Heart right ventricle (tissue), 16 donors: ENCODE results near the gene SLC6A7. TPM values are rescaled to one million over a fixed set of nuclear protein-coding genes. Genes with fewer than 3 reads are reported as not detected.

Experiments
- ATAC-seq, 8 donors: fragments of 200-7000 bp; cut with Tn5 transposase; one replicate each; pipeline ENCODE4 v1.9.1; 2020; ENCODE audit warnings: mild to moderate bottlenecking in 8 of 8, moderate library complexity in 8 of 8, moderate number of reproducible peaks in 1 of 8
- DNase-seq, 2 donors: peaks; one replicate each; pipeline ENCODE4 v3.0.0-alpha.2; 2020
- H3K27ac ChIP-seq, 10 donors: fragments of 200-600 bp; sonication (generic) in 2 of 10; one replicate each; pipeline versions ENCODE4 v1.5.0 to v1.8.0; 2020 to 2022; ENCODE audit warnings: mild to moderate bottlenecking in 3 of 10
- H3K27me3 ChIP-seq, 7 donors: fragments of 200-600 bp; one replicate each; pipeline ENCODE4 v1.8.0; 2021 to 2022; ENCODE audit warnings: mild to moderate bottlenecking in 2 of 7
- H3K36me3 ChIP-seq, 9 donors: fragments of 200-600 bp; sonication (generic) in 1 of 9; one replicate each; pipeline versions ENCODE4 v1.5.0 to v1.8.0; 2020 to 2022; ENCODE audit warnings: mild to moderate bottlenecking in 2 of 9
- H3K4me1 ChIP-seq, 9 donors: fragments of 200-600 bp; sonication (generic) in 1 of 9; one replicate each; pipeline versions ENCODE4 v1.5.0 to v1.8.0; 2020 to 2022; ENCODE audit warnings: mild to moderate bottlenecking in 4 of 9
- H3K4me3 ChIP-seq, 10 donors: fragments of 200-600 bp; sonication (generic) in 2 of 10; one replicate each; pipeline versions ENCODE4 v1.5.0 to v1.8.0; 2020 to 2022; ENCODE audit warnings: mild to moderate bottlenecking in 7 of 10, moderate library complexity in 2 of 10
- H3K9me3 ChIP-seq, 11 donors: fragments of 200-600 bp in 10 of 11; sonication (generic) in 2 of 11; one replicate each; pipeline versions ENCODE4 v1.5.0 to v1.8.0; 2013 to 2022; ENCODE audit warnings: mild to moderate bottlenecking in 2 of 11, control low read depth in 1 of 11, moderate library complexity in 1 of 11
- WGBS, 2 donors: extraction: QIAGEN DNeasy Blood & Tissue Kit; methylation state at CpG; one replicate each; pipeline ENCODE4 v1.1.7; 2013; ENCODE audit warnings: inconsistent platforms in 1 of 2; 5-methylcytosine and 5-hydroxymethylcytosine counted together
- intact Hi-C, 10 donors: fragments of 100-400 bp; cut with DNase I; formaldehyde crosslinking; loops; one replicate each; pipeline versions ENCODE4 v1.11.1 to v1.14.2; 2022
- polyA plus RNA-seq, 2 donors: library from polyadenylated mRNA; stranded (reverse); fragments of 200-250 nt; gene quantifications; one replicate each; pipeline ENCODE4 v1.2.3, GENCODE V29; 2013
- total RNA-seq, 10 donors: library from RNA; stranded (reverse); fragmentation: NEBNext Ultra II Directional in 3 of 10; extraction: Animal tissue kit (Norgen Biotek cat#: 25700) in 3 of 10; gene quantifications; one replicate each; pipeline versions ENCODE4 v1.2.1 to v1.2.4, GENCODE V29; 2021 to 2023
- TF ChIP-seq, protein P1 (sequence below), 9 donors: fragments of 200-600 bp; sonication (generic) in 2 of 9; IDR thresholded peaks; one replicate each; pipeline versions ENCODE4 v1.5.0 to v1.8.0; 2021 to 2022; ENCODE audit warnings: antibody characterized with exemption in 9 of 9, mild to moderate bottlenecking in 5 of 9, moderate library complexity in 1 of 9
- donor health status: Arrhythmogenic right ventricular cardiomyopathy.
- donor health status: ischemic (EF 13 %, LVEDD 7.1; RV severe dilation, severe dysfunction).
- donor health status: healthy with polysubstance abuse.
- donor health status: DM: no; HTN: yes; CAD: no.
- donor health status: DM: no; HTN: no; CAD: no.
- donor health status: ischemic (EF 25% LVEDD 6.9; RV normal size, moderate dysfunction).
- donor health status: ischemic (EF 25% LVEDD 5.7; RV mildly dilated, moderate dysfunction).
- donor health status: healthy.
- donor health status: DM: yes; HTN: yes; CAD: no.
- donor health status: Ischemic cardiomyopathy.
- donor health status: ischemic (EF 35%, LVEDD 5.7; RV mildly dilated, moderate dysfunction).
- donor health status: nonischemic (EF 11% LVEDD 7.7; RV severe dilation, severe dysfunction).
- donor health status: DM: yes; HTN: yes; CAD: no.
- donor health status: PGD.
- donor health status: ischemic (EF 29% LVEDD 5.4; RV normal size, mild dysfunction).
- donor health status: nonischemic (EF 23%, LVEDD 6.1; RV moderate dilation, normal function).

SLC6A7 gene
- total and polyA plus RNA-seq, 12 donors: not detected

DNA sequence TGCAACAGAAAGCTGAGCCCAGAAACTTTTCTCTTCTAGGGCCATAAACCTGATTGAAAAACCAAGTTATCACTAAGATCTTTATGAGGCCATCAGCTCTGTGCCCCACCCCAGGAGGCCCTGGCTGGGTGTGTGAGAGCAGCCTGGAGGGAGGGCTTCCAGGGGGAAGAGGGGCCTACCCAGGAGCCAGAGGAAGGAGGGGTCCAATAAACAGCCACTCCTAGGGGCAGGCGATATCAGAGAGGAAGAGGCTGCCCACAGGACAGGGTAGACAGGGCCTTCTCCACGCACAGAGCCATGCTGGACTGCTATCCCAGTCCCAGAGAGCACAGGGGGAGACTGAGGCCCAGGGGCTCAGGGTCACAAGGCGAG, 27.7 kb upstream of the SLC6A7 start:
- no peaks in the 10 kb centered on the region for H3K36me3 ChIP-seq
- peaks cover 16 to 85% (median 65%) of the 10 kb centered on the region in 9 donors for H3K4me1 ChIP-seq
- WGBS, 2 donors: 91 to 96% methylated on average over 3 of the region's 3 CpGs
- H3K27ac ChIP-seq: peak overlapping the region in 9 of 10 donors; percentile 2 to 92 (median 86)
- DNase-seq (no peak), ATAC-seq (no peak)
- intact Hi-C loops: loop anchor here in 4 of 10 donors (2.0 to 10.0 kb wide), 4 partner anchors 55 to 273 kb away; no protein-coding TSS in a partner anchor
- no peak overlapping the region for H3K4me3 ChIP-seq
- no peaks in the 10 kb centered on the region for H3K9me3 ChIP-seq
- TF ChIP-seq, protein P1, sequence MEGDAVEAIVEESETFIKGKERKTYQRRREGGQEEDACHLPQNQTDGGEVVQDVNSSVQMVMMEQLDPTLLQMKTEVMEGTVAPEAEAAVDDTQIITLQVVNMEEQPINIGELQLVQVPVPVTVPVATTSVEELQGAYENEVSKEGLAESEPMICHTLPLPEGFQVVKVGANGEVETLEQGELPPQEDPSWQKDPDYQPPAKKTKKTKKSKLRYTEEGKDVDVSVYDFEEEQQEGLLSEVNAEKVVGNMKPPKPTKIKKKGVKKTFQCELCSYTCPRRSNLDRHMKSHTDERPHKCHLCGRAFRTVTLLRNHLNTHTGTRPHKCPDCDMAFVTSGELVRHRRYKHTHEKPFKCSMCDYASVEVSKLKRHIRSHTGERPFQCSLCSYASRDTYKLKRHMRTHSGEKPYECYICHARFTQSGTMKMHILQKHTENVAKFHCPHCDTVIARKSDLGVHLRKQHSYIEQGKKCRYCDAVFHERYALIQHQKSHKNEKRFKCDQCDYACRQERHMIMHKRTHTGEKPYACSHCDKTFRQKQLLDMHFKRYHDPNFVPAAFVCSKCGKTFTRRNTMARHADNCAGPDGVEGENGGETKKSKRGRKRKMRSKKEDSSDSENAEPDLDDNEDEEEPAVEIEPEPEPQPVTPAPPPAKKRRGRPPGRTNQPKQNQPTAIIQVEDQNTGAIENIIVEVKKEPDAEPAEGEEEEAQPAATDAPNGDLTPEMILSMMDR (IDR thresholded peaks at IDR 0.05): no peak
- peaks cover 0 to 19% (median 6%) of the 10 kb centered on the region in 7 donors for H3K27me3 ChIP-seq

DNA sequence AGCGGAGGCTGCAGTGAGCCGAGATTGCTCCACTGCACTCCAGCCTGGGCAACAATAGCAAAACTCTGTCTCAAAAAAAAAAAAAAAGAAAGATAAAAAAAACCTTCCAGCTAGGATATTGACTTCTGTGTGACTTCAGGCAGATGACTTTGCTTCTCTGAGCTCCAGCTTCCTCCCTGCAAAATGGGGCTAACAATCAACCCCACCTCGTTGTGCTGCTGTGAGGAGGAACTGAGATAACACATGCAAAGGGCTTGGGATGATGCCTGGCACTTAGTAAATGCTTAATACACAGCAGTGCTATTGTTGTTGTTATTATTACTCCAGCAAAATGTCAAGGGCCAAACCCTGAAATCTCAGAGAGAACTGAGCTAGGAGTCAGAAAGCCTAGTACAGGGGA, 26.8 kb upstream of the SLC6A7 start:
- H3K27ac ChIP-seq: peak overlapping the region in 9 of 10 donors; percentile 40 to 92 (median 74)
- peaks cover 0 to 28% (median 10%) of the 10 kb centered on the region in 7 donors for H3K27me3 ChIP-seq
- H3K9me3 ChIP-seq: no peaks in the 10 kb centered on the region
- TF ChIP-seq, protein P1 (IDR thresholded peaks at IDR 0.05): no peak
- WGBS, 2 donors: 67 to 76% methylated on average over 3 of the region's 3 CpGs
- peaks cover 16 to 78% (median 59%) of the 10 kb centered on the region in 9 donors for H3K4me1 ChIP-seq
- DNase-seq (no peak), ATAC-seq (no peak)
- no peak overlapping the region for H3K4me3 ChIP-seq
- intact Hi-C loops: loop anchor here in 4 of 10 donors (2.0 to 10.0 kb wide), 4 partner anchors 54 to 272 kb away; no protein-coding TSS in a partner anchor
- no peaks in the 10 kb centered on the region for H3K36me3 ChIP-seq

DNA sequence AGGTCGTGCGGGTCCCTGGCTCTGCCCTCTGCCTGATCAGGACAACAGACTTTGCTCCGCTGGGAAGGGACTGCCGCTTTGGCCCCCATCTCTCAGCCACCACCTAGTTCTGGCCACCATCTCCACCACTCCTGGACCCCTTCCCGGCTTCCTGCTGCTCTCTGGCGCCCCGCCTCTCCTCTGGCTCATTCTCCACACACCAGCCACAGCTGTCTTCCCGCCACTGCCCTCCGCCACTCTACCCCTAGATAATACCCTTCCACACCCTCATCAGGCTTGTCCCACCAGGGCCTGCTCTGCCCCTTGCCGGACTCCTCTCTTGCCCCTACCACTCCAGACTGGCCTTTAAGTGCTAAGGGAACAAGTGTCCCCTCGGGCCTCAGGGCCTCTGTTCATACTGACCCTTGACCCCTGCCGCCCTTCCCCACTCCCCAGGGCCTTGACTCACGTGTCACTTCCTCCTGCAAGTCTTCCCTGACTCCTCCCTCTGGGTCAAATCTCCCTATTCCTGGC, 26.3 kb upstream of the SLC6A7 start:
- peak overlapping the region in 9 of 10 donors; percentile 40 to 92 (median 74) for H3K27ac ChIP-seq
- H3K4me3 ChIP-seq: no peak overlapping the region
- no peaks in the 10 kb centered on the region for H3K36me3 ChIP-seq
- intact Hi-C loops: loop anchor here in 4 of 10 donors (2.0 to 10.0 kb wide), 4 partner anchors 53 to 271 kb away; no protein-coding TSS in a partner anchor
- 36 to 40% methylated on average over 13 of the region's 13 CpGs for WGBS, 2 donors
- H3K27me3 ChIP-seq: peaks cover 0 to 31% (median 10%) of the 10 kb centered on the region in 7 donors
- no peaks in the 10 kb centered on the region for H3K9me3 ChIP-seq
- H3K4me1 ChIP-seq: peaks cover 13 to 78% (median 56%) of the 10 kb centered on the region in 9 donors
- ATAC-seq (peak; percentile 30 to 61 (median 50)), DNase-seq (peak; percentile 80 to 81)
- TF ChIP-seq, protein P1 (IDR thresholded peaks at IDR 0.05): peak in 3 of 9 donors; percentile 34 to 51 (median 39)

DNA sequence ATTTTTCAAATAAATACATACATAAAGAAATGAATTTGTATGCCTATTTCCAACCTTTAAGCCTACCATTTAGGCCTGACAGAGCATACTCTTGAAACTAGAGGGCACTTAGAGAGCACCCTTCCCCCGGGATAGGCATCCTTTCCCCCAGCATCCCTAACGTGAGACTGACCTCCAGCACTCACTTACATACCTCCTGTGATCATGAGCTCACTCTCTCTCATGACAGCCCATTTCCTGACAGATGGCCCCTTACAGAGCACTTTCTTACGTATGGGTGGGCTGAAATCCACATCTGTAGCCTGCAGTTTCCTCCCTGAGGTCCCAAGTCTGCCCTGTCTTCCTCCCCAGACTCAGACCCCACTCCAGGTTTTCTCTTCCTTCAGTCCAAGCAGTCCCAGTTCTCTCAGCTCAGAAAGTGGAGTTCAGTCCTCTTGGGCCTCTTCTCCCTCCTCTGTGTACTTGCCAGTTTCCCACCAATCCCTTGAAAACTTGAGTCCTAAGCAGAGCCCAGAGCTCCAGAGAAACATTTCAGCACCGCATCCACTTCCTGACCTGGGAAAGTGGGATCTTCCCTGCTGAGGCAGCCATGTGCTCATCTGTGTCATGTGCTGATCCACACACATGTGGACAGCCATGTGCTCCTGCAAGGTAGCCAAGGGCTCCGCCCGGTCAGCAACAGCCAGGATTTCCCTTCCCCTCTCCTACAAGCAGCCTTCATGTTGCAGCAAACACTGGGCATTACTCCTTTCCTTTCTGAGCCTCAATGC, 25.5 kb upstream of the SLC6A7 start:
- H3K27ac ChIP-seq: peak overlapping the region in 9 of 10 donors; percentile 40 to 92 (median 74)
- H3K4me1 ChIP-seq: peaks cover 8 to 78% (median 54%) of the 10 kb centered on the region in 9 donors
- no peaks in the 10 kb centered on the region for H3K9me3 ChIP-seq
- 50 to 54% methylated on average over 6 of the region's 6 CpGs for WGBS, 2 donors
- TF ChIP-seq, protein P1 (IDR thresholded peaks at IDR 0.05): no peak
- no peaks in the 10 kb centered on the region for H3K36me3 ChIP-seq
- intact Hi-C loops: loop anchor here in 3 of 10 donors (5.0 to 10.0 kb wide), 3 partner anchors 53 to 270 kb away; no protein-coding TSS in a partner anchor
- ATAC-seq (peak in 3 of 8 donors; percentile 4 to 22 (median 6)), DNase-seq (no peak)
- H3K27me3 ChIP-seq: peaks cover 0 to 34% (median 10%) of the 10 kb centered on the region in 7 donors
- no peak overlapping the region for H3K4me3 ChIP-seq
